Osteoblast (primary cell): ENCODE measurements around the gene ACVR2B. TPM values are rescaled to one million over a fixed set of nuclear protein-coding genes. Genes with fewer than 3 reads are reported as not detected.

Source experiments
- DNase-seq: peaks from one replicate; pipeline ENCODE4 v3.0.0; 2011; ENCODE audit warnings: low spot score, mixed read lengths; ENCODE audit not compliant: insufficient read length; ENCODE audit errors: missing footprints
- H2AFZ ChIP-seq: 2 replicates; pipeline ENCODE4 v1.6.0; 2011; ENCODE audit warnings: mild to moderate bottlenecking, low read length
- H3K27ac ChIP-seq: 2 replicates; pipeline ENCODE4 v1.5.1; 2011; ENCODE audit warnings: mild to moderate bottlenecking, low read depth, low read length, moderate library complexity
- H3K27me3 ChIP-seq: 2 replicates; pipeline ENCODE4 v1.6.0; 2012; ENCODE audit warnings: mild to moderate bottlenecking, control low read depth, inconsistent platforms, low read length, moderate library complexity; ENCODE audit not compliant: insufficient read depth
- H3K36me3 ChIP-seq: 2 replicates; pipeline ENCODE4 v1.5.1; 2011; ENCODE audit warnings: mild to moderate bottlenecking, low read length, control low read depth, moderate library complexity; ENCODE audit not compliant: insufficient read depth
- H3K4me1 ChIP-seq: 2 replicates; pipeline ENCODE4 v1.5.1; 2011; ENCODE audit warnings: mild to moderate bottlenecking, low read length, control low read depth, moderate library complexity; ENCODE audit not compliant: insufficient read depth
- H3K4me2 ChIP-seq: 2 replicates; pipeline ENCODE4 v1.6.0; 2011; ENCODE audit warnings: mild to moderate bottlenecking, low read length; ENCODE audit not compliant: insufficient read depth
- H3K4me3 ChIP-seq: fragments of 200-600 bp; sonication (generic); 3 replicates; pipeline ENCODE4 v1.5.1; 2012; ENCODE audit warnings: mild to moderate bottlenecking, low read length, inconsistent platforms; ENCODE audit not compliant: insufficient read depth
- H3K79me2 ChIP-seq: 2 replicates; pipeline ENCODE4 v1.6.0; 2012; ENCODE audit warnings: mild to moderate bottlenecking, low read length, control low read depth, inconsistent platforms; ENCODE audit not compliant: insufficient read depth
- H3K9me3 ChIP-seq: 2 replicates; pipeline ENCODE4 v1.5.1; 2011; ENCODE audit warnings: low read depth, low read length, control low read depth
- H4K20me1 ChIP-seq: 2 replicates; pipeline ENCODE4 v1.6.0; 2012; ENCODE audit warnings: mild to moderate bottlenecking, low read length, control low read depth; ENCODE audit not compliant: insufficient read depth
- CTCF ChIP-seq: IDR thresholded peaks from 2 replicates; pipeline ENCODE4 v1.5.1; 2011; ENCODE audit warnings: mild to moderate bottlenecking, low read depth, low read length, moderate library complexity; ENCODE audit errors: extremely low read depth
- total RNA-seq: library from RNA; depleted of rRNA; stranded (reverse); fragments of >200 nt; gene quantifications from 2 replicates; pipeline ENCODE4 v1.2.3, GENCODE V29; 2012

ACVR2B gene
- total RNA-seq, 1 donor = 3.6 TPM

DNA sequence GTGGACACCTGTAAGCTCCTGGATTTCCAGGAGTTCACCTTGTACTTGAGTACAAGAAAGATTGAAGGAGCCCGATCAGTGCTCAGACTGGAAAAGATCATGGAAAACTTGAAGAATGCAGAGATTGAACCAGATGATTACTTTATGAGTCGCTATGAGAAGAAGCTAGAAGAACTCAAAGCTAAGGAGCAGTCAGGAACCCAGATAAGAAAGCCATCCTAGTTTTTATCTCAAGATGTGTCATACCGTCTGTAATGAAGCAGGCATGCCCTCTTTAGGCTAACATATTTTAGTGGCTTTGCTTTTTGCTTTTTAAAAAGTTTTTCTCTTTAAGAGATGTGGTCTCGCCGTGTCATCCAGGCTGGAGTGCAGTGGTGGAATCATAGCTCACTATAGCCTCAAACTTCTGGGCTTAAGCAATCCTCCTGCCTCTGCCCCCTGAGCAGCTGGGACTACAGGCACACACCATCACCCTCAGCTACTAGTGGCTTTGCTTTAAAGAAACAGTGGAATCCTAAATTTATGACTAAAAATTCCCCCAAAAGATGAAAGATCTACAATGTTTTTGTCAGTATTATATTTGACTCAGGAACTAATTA, 70.5 kb downstream of the ACVR2B start:
- Histone ChIP-seq H3K4me2 (no peak overlapping the region), H3K4me1 (peaks cover 9% of the 10 kb centered on the region), H3K79me2 (no peaks in the 10 kb centered on the region), H3K4me3 (no peak overlapping the region), H4K20me1 (peaks cover 8% of the 10 kb centered on the region), H3K27me3 (no peaks in the 10 kb centered on the region), H3K36me3 (peaks cover 35% of the 10 kb centered on the region), H3K27ac (peak overlapping the region; percentile 40), H3K9me3 (no peaks in the 10 kb centered on the region), H2AFZ (no peak overlapping the region)
- TF ChIP-seq CTCF = no peak
- DNase-seq = peak; percentile 5

DNA sequence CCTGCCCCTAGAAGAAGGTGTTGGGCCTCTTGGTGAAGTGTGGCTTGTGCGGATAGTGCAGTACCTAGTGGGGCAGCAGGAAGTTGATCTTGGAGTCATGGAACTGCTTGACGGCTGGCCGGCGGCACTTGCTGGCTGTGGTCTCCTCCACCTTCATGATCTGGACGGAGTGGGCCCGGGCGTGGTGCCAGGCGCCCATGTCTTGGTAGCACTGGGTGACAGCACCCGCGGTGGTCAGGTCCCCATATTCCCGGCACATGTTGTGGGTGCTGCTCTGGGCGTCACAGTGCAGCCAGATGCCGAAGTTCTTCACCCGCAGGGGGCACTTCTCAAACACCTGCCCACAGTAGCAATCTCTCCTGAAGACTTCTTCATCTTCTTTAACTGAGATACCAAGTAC, 73.1 kb downstream of the ACVR2B start:
- H2AFZ ChIP-seq = no peak overlapping the region
- peaks cover 9% of the 10 kb centered on the region for H3K4me1 ChIP-seq
- H3K79me2 ChIP-seq = no peaks in the 10 kb centered on the region
- TF ChIP-seq CTCF = no peak
- H3K27me3 ChIP-seq = no peaks in the 10 kb centered on the region
- H3K27ac ChIP-seq = no peak overlapping the region
- DNase-seq = no peak
- no peak overlapping the region for H3K4me2 ChIP-seq
- H4K20me1 ChIP-seq = peaks cover 4% of the 10 kb centered on the region
- H3K36me3 ChIP-seq = peaks cover 31% of the 10 kb centered on the region
- no peaks in the 10 kb centered on the region for H3K9me3 ChIP-seq
- H3K4me3 ChIP-seq = no peak overlapping the region

- no peaks in the 10 kb centered on the region for H3K27me3 ChIP-seq
- no peaks in the 10 kb centered on the region for H3K9me3 ChIP-seq
- peaks cover 3% of the 10 kb centered on the region for H4K20me1 ChIP-seq
- no peak overlapping the region for H2AFZ ChIP-seq
- H3K36me3 ChIP-seq = peaks cover 27% of the 10 kb centered on the region
- peaks cover 9% of the 10 kb centered on the region for H3K4me1 ChIP-seq
- H3K27ac ChIP-seq = no peak overlapping the region
- H3K4me2 ChIP-seq = no peak overlapping the region
- H3K79me2 ChIP-seq = no peaks in the 10 kb centered on the region
- H3K4me3 ChIP-seq = no peak overlapping the region
- peak; percentile 25 for DNase-seq
- no peak for TF ChIP-seq CTCF
Observed at GRCh38 chr3:38528457-38528856, 74.8 kb downstream of the ACVR2B start.

GRCh38 chr3:38532529-38532928, 78.8 kb downstream of the ACVR2B start:
- Histone ChIP-seq H3K36me3 (peaks cover 6% of the 10 kb centered on the region), H3K27ac (no peak overlapping the region), H3K9me3 (no peaks in the 10 kb centered on the region), H3K4me1 (no peaks in the 10 kb centered on the region), H3K79me2 (no peaks in the 10 kb centered on the region), H3K4me2 (no peak overlapping the region), H3K4me3 (no peak overlapping the region), H4K20me1 (peaks cover 3% of the 10 kb centered on the region), H3K27me3 (no peaks in the 10 kb centered on the region), H2AFZ (no peak overlapping the region)
- no peak for DNase-seq
- no peak for TF ChIP-seq CTCF
